Coronary artery (tissue), 2 donors: ENCODE results near the gene DMRT3.
A peak's percentile ranks its signal among the peaks of the same experiment; 100 is the strongest.

Source experiments
- DNase-seq: peaks from one replicate; pipeline ENCODE4 v3.0.0-alpha.2; 2017; ENCODE audit warnings: low spot score
- H3K27ac ChIP-seq, 2 donors: fragments of 200-600 bp; sonication (generic); one replicate each; pipeline ENCODE4 v1.5.1; 2016 to 2019
- H3K4me3 ChIP-seq: fragments of 200-600 bp; sonication (generic); 2 replicates; pipeline ENCODE4 v1.5.1; 2016; ENCODE audit warnings: mild to moderate bottlenecking, moderate library complexity
- TF ChIP-seq, protein P1 (sequence below): fragments of 200-600 bp; sonication (generic); IDR thresholded peaks from one replicate; pipeline ENCODE4 v1.5.1; 2019; ENCODE audit warnings: antibody characterized with exemption

Gene DMRT3

DNA sequence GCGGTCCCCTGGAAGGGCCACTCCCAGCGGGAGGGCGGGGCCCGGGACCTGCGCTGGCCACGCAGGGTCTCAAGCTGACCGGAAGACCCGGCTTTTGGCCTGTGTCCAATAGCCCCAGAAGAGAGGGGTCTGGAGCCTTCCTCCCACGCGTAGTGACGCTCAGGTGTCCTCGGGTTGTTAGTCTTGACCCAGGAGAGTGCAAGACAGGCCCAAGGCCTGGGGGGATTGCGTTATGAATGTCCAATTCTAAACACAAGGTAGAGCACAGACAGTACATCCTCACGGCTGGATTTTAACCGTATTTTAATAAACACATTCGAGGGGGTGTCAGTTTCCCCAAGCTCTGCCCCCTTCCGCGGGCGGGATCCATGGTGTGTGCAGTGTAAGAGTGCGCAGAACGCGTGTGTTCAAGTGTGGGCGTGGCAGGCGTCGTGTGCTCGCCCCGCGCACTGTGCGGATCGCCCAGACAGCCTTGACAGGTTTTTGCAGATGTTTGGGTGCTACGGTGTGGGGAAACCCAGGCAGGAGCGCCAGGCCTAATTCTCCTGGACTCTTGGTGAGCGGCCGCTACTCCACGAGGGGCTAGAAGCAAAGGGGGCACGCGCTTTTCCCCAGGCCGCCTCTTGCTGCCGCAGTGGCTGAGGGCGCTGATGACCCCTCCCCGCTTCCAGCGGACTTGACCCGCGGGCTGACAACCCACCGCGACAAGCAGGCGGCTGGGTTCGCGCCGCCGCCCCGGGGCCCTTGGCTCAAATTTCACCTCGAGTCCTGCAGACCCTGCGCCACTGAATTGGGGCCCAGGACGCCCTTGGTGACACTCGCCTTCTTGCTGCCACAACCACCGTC lies 6.1 kb upstream of the DMRT3 start:
- DNase-seq, result no peak
- TF ChIP-seq, protein P1, sequence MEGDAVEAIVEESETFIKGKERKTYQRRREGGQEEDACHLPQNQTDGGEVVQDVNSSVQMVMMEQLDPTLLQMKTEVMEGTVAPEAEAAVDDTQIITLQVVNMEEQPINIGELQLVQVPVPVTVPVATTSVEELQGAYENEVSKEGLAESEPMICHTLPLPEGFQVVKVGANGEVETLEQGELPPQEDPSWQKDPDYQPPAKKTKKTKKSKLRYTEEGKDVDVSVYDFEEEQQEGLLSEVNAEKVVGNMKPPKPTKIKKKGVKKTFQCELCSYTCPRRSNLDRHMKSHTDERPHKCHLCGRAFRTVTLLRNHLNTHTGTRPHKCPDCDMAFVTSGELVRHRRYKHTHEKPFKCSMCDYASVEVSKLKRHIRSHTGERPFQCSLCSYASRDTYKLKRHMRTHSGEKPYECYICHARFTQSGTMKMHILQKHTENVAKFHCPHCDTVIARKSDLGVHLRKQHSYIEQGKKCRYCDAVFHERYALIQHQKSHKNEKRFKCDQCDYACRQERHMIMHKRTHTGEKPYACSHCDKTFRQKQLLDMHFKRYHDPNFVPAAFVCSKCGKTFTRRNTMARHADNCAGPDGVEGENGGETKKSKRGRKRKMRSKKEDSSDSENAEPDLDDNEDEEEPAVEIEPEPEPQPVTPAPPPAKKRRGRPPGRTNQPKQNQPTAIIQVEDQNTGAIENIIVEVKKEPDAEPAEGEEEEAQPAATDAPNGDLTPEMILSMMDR, result no peak
- Histone ChIP-seq H3K27ac (no peak overlapping the region), H3K4me3 (peak overlapping the region; percentile 22)

DNA sequence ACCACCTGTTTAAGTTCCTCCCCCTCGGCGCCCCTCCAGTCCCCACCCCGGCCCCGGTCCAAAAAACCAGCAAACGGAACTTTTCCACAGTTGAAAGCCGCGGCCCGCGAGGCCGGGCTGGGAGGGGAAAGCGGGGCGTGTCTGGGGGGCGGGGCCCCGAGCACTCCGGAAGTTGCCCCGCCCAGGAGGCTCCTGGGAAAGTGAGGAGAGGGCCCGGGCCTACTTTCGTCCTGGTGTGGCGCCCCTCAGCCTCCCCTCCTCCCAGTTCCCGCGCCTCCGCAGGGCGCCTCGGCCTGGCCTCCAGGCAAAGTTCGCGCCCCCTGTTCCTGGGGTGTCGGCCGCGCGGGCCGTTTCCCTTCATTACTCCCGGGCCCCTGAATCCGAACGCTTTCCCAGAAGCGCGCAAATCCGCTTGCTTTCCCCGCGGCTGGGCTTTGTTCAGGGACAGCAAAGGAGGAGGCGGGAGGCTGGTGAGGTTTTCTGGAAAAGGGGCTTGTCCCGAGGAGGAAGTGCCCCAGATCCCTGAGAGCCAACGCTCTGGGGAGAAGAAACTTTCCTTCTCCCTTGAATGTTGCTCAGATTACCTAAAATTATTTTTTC lies 4.5 kb upstream of the DMRT3 start:
- TF ChIP-seq, protein P1, result no peak

DNA sequence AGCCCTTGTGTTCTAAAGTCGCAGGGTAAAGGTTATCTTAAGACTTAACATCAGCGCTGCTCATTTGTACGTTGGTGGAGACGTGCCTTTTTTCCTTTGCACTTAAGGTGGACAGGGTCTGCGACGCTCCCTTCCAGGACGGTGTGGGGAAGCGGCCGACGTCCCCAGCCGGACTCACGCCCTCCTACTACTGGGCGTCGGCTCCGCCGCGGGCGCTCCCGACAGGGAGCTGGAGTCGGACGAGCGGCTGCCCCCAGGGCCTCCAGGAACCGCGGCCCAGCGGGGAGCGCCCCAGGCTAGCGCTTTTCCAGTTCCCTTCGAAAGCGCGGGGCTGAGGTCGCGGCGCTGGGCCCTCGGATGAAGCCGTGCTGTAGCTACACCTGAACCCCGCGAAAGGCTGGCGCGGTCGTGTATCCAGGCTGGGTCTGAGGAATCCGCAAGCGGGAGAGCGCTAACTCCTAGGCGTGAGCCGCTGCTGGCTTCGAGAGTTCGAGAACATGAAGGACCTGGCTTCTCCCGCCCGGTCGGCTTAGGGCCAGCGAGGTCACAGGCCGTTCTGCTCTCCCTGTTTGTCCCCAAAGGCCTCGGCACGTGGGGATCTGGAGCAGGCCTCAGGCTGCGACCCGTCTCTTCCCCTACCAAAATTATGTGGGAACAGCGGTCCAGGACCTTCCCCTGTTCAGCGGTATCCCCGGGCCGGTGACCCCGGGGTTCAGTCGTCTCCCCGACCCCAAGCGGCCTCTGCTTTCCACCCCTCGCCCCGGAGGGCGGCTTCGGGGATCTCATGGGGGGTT lies 3.8 kb upstream of the DMRT3 start:
- TF ChIP-seq, protein P1, result no peak
- Histone ChIP-seq H3K27ac (no peak overlapping the region), H3K4me3 (peak overlapping the region; percentile 65)
- no peak for DNase-seq

More for the DNA sequence above, 4.5 kb upstream of the DMRT3 start:
- no peak overlapping the region for H3K27ac ChIP-seq
- no peak for DNase-seq
- H3K4me3 ChIP-seq, result peak overlapping the region; percentile 65

DNA sequence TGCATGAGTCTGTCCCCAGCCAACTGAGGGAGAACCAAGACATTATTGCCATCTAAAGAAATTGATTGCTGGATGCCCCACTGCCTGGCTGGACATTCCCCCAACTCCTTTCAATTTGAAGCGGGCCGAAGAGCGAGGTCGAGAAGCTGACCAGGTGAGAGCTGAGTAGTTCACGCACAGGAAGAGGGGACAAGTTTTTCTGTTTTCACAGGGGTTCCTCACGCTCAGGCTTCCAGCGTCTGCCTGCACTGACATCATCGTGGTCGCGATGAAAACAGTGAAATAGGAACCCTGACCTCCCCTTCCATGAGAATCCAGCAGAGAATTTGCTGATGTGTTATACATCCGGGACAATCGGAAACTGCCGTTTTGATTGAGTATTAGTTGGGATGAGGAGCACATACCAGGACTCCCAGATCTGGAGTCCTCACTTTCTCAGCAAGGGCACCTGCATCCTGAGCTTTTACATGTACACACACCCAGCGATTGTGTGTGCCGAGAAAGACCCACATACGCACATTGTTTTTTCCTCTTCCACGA lies 3.1 kb upstream of the DMRT3 start:
- TF ChIP-seq, protein P1, result no peak
- Histone ChIP-seq H3K27ac (no peak overlapping the region), H3K4me3 (no peak overlapping the region)
- no peak for DNase-seq

DNA sequence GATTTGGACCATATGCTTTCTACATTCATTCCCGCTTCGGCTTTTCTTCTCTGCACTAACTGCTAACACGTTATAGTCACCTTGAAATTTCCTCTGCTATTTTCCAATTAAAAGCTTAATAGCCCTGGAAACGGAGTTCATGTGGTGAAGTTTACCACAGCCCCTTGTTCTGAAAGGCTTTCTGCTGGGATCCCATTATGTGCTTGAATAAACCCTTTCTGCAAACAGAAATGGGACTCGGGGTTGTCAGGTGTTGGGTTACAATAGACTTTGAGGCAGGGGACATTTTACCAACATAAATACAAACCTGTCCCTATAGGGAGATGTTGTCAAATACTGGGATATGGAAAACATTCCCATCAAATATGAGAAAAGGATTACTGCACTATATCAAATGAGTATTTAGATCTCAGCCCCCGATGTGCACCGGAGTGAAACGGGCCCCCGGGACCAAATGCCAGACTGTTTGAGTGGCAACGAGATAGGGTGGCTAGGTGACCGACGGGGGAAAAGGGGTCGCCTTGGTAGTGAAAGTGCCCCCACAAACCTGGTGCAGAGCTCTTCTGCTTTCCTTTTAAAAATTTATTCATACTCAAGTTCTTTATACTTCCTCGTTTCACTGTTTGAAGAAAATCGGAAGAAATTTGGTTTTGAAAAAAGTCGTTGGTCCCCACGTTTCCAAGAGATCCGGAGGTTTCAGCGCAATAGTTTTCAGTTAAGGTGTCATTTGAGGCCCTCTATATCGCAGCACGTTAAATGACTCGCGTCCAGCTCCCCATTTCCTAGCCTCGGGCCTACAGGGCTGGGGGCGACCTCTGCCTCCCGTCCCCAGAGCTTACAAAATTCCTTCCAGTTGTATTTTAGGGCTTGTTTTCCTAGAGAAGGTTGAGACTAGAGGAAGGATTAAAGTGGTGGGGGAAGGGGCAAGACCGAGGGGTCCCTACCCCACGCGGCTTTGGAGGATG lies 2.1 kb upstream of the DMRT3 start:
- TF ChIP-seq, protein P1, result no peak

More for the DNA sequence above, 2.1 kb upstream of the DMRT3 start:
- no peak overlapping the region for H3K27ac ChIP-seq
- DNase-seq, result no peak
- no peak overlapping the region for H3K4me3 ChIP-seq
